GM23248 (cell line): ENCODE measurements around the gene APOBEC3A. TPM values are rescaled to one million over a fixed set of nuclear protein-coding genes. Genes with fewer than 3 reads are reported as not detected.
"Not testable (repeated sequence)": the region's sequence is repeated elsewhere in the genome, so short reads cannot be mapped to it uniquely, and the experiment has no call there.

Experiments
- DNase-seq: peaks from one replicate; pipeline ENCODE4 v3.0.0-alpha.2; 2015
- H2AFZ ChIP-seq: fragments of 200-600 bp; sonication (generic); 2 replicates; pipeline ENCODE4 v1.6.1; 2016; ENCODE audit warnings: antibody characterized with exemption
- H3F3A ChIP-seq: fragments of 200-600 bp; sonication (generic); 2 replicates; pipeline ENCODE4 v1.6.1; 2016; ENCODE audit warnings: mild to moderate bottlenecking, antibody characterized with exemption, mixed run types; ENCODE audit not compliant: insufficient read depth
- H3K27ac ChIP-seq: fragments of 200-600 bp; sonication (generic); 2 replicates; pipeline ENCODE4 v1.5.1; 2016; ENCODE audit warnings: mild to moderate bottlenecking
- H3K27me3 ChIP-seq: fragments of 200-600 bp; sonication (generic); replicated peaks from 2 replicates; pipeline ENCODE4 v1.6.1; 2016; ENCODE audit warnings: mild to moderate bottlenecking; ENCODE audit not compliant: insufficient read depth
- H3K36me3 ChIP-seq: fragments of 200-600 bp; sonication (generic); 2 replicates; pipeline ENCODE4 v1.6.1; 2016; ENCODE audit warnings: low read depth, mild to moderate bottlenecking
- H3K4me1 ChIP-seq: fragments of 200-600 bp; sonication (generic); 2 replicates; pipeline ENCODE4 v1.6.1; 2016; ENCODE audit warnings: mild to moderate bottlenecking; ENCODE audit not compliant: insufficient read depth
- H3K4me2 ChIP-seq: fragments of 200-600 bp; sonication (generic); one replicate; pipeline ENCODE4 v1.6.1; 2016; ENCODE audit warnings: mild to moderate bottlenecking; ENCODE audit not compliant: unreplicated experiment
- H3K4me3 ChIP-seq: fragments of 200-600 bp; sonication (generic); 2 replicates; pipeline ENCODE4 v1.5.1; 2016; ENCODE audit warnings: mild to moderate bottlenecking
- H3K79me2 ChIP-seq: fragments of 200-600 bp; sonication (generic); 2 replicates; pipeline ENCODE4 v1.6.1; 2016; ENCODE audit warnings: mild to moderate bottlenecking; ENCODE audit not compliant: insufficient read depth
- H3K9ac ChIP-seq: fragments of 200-600 bp; sonication (generic); 2 replicates; pipeline ENCODE4 v1.6.1; 2016; ENCODE audit warnings: mild to moderate bottlenecking
- H3K9me2 ChIP-seq: fragments of 200-600 bp; sonication (generic); 2 replicates; pipeline ENCODE4 v1.6.1; 2016; ENCODE audit warnings: mixed run types, mild to moderate bottlenecking, moderate library complexity; ENCODE audit not compliant: insufficient read depth
- H3K9me3 ChIP-seq: fragments of 200-600 bp; sonication (generic); one replicate; pipeline ENCODE4 v1.6.1; 2017; ENCODE audit warnings: low read depth
- H4K20me1 ChIP-seq: fragments of 200-600 bp; sonication (generic); 2 replicates; pipeline ENCODE4 v1.6.0; 2016; ENCODE audit not compliant: insufficient read depth
- EZH2 ChIP-seq: fragments of 200-600 bp; sonication (generic); IDR thresholded peaks from 2 replicates; pipeline ENCODE4 v1.6.1; 2018; ENCODE audit warnings: antibody characterized with exemption, mild to moderate bottlenecking; ENCODE audit not compliant: insufficient read depth, poor library complexity, severe bottlenecking
- EZH2phosphoT487 ChIP-seq: fragments of 200-600 bp; sonication (generic); IDR thresholded peaks from 2 replicates; pipeline ENCODE4 v1.6.1; 2018; ENCODE audit warnings: antibody characterized with exemption, moderate library complexity, mild to moderate bottlenecking, low read depth; ENCODE audit not compliant: insufficient read depth
- WGBS, 2 experiments: methylation state at CpG; one replicate each; pipeline ENCODE4 v1.1.6; 2015 to 2017; ENCODE audit warnings: low lambda C conversion rate in 2 of 2, low coverage in 1 of 2; ENCODE audit errors: missing lambda C conversion rate in 2 of 2; 5-methylcytosine and 5-hydroxymethylcytosine counted together
- in situ Hi-C: fragments of 300-500 bp; cut with MboI; formaldehyde crosslinking; loops from 2 replicates; pipeline ENCODE4 v1.15.0; 2020
- polyA plus RNA-seq: library from polyadenylated mRNA; unstranded; fragments of >200 nt; fragmentation: Nextera tagmentation; extraction: Ambion mirVana; gene quantifications from 2 replicates; pipeline ENCODE4 v1.2.1, GENCODE V29; 2016
- total RNA-seq: library from RNA; depleted of rRNA; stranded (reverse); fragments of >200 nt; shearing (Covaris generic); gene quantifications from 2 replicates; pipeline ENCODE4 v1.2.3, GENCODE V29; 2014

The APOBEC3A gene
- total and polyA plus RNA-seq, 2 experiments from 2014 or later: not detected

- no peak overlapping the region for H3K4me2 ChIP-seq
- H3K27ac ChIP-seq: no peak overlapping the region
- no peaks in the 10 kb centered on the region for H3K9me2 ChIP-seq
- no peak overlapping the region for H3K4me3 ChIP-seq
- no peaks in the 10 kb centered on the region for H3K4me1 ChIP-seq
- H3K9me3 ChIP-seq: no peaks in the 10 kb centered on the region
- DNase-seq: no peak
- no peak overlapping the region for H3K9ac ChIP-seq
- no peaks in the 10 kb centered on the region for H3F3A ChIP-seq
- H3K27me3 ChIP-seq: peaks cover 65% of the 10 kb centered on the region
- TF ChIP-seq EZH2phosphoT487: no peak
- no peaks in the 10 kb centered on the region for H4K20me1 ChIP-seq
- in situ Hi-C loops: no loop called here
- no peaks in the 10 kb centered on the region for H3K79me2 ChIP-seq
- H3K36me3 ChIP-seq: no peaks in the 10 kb centered on the region
- no peak overlapping the region for H2AFZ ChIP-seq
- WGBS, 2 experiments: 33 to 48% methylated on average over 9 of the region's 9 CpGs
Observed at GRCh38 chr22:38943201-38943600, 14.2 kb upstream of the APOBEC3A start.

- Histone ChIP-seq H2AFZ (no peak overlapping the region), H3K4me3 (no peak overlapping the region), H3K9ac (no peak overlapping the region), H3K36me3 (no peaks in the 10 kb centered on the region), H3K4me1 (no peaks in the 10 kb centered on the region), H3K27ac (no peak overlapping the region), H3K9me3 (no peaks in the 10 kb centered on the region), H3K4me2 (no peak overlapping the region), H3K79me2 (no peaks in the 10 kb centered on the region), H4K20me1 (no peaks in the 10 kb centered on the region), H3K9me2 (no peaks in the 10 kb centered on the region), H3F3A (no peaks in the 10 kb centered on the region), H3K27me3 (peaks cover 66% of the 10 kb centered on the region)
- TF ChIP-seq EZH2 (no peak), EZH2phosphoT487 (no peak)
- WGBS, 2 experiments: 43 to 51% methylated on average over 2 to 3 of the region's 3 CpGs
- DNase-seq: no peak
- in situ Hi-C loops: no loop called here
Observed at GRCh38 chr22:38943882-38944281, 13.5 kb upstream of the APOBEC3A start.

- no peak overlapping the region for H3K4me2 ChIP-seq
- no peaks in the 10 kb centered on the region for H3K9me3 ChIP-seq
- no peak overlapping the region for H3K4me3 ChIP-seq
- H3K27ac ChIP-seq: no peak overlapping the region
- H3K36me3 ChIP-seq: no peaks in the 10 kb centered on the region
- no peak for DNase-seq
- no peaks in the 10 kb centered on the region for H3K79me2 ChIP-seq
- H2AFZ ChIP-seq: no peak overlapping the region
- no peaks in the 10 kb centered on the region for H4K20me1 ChIP-seq
- no peaks in the 10 kb centered on the region for H3K9me2 ChIP-seq
- peaks cover 68% of the 10 kb centered on the region for H3K27me3 ChIP-seq
- no peaks in the 10 kb centered on the region for H3F3A ChIP-seq
- in situ Hi-C loops: no loop called here
- 75% methylated on average over 7 of the region's 7 CpGs for WGBS, 2 experiments
- TF ChIP-seq EZH2 (no peak), EZH2phosphoT487 (no peak)
- no peaks in the 10 kb centered on the region for H3K4me1 ChIP-seq
- H3K9ac ChIP-seq: no peak overlapping the region
Observed at GRCh38 chr22:38944653-38945052, 12.8 kb upstream of the APOBEC3A start.

GRCh38 chr22:38945706-38946338 lies 11.6 kb upstream of the APOBEC3A start:
- H2AFZ ChIP-seq, H3K9me3 ChIP-seq, H3K4me1 ChIP-seq, H3K9ac ChIP-seq, H3K9me2 ChIP-seq, H3F3A ChIP-seq, in situ Hi-C loops, H4K20me1 ChIP-seq, H3K4me2 ChIP-seq, H3K27ac ChIP-seq, H3K79me2 ChIP-seq, H3K36me3 ChIP-seq, H3K4me3 ChIP-seq, DNase-seq: not testable (repeated sequence)
- H3K27me3 ChIP-seq: peaks cover 67% of the 10 kb centered on the region

GRCh38 chr22:38946771-38947170 lies 10.6 kb upstream of the APOBEC3A start:
- 63 to 71% methylated on average over 5 to 8 of the region's 8 CpGs for whole genome bisulfite sequencing, 2 experiments
- H3K27me3 ChIP-seq: peaks cover 68% of the 10 kb centered on the region
- in situ Hi-C loops: no loop called here

More at GRCh38 chr22:38946771-38947170, 10.6 kb upstream of the APOBEC3A start:
- H4K20me1 ChIP-seq: no peaks in the 10 kb centered on the region
- H3K9me3 ChIP-seq: no peaks in the 10 kb centered on the region
- H3K9ac ChIP-seq: no peak overlapping the region
- no peak for DNase-seq
- no peaks in the 10 kb centered on the region for H3K79me2 ChIP-seq
- H3K27ac ChIP-seq: no peak overlapping the region
- H3K4me3 ChIP-seq: no peak overlapping the region
- H3K4me1 ChIP-seq: no peaks in the 10 kb centered on the region
- H3F3A ChIP-seq: no peaks in the 10 kb centered on the region
- no peak overlapping the region for H2AFZ ChIP-seq
- H3K4me2 ChIP-seq: no peak overlapping the region
- TF ChIP-seq EZH2 (no peak), EZH2phosphoT487 (no peak)
- no peaks in the 10 kb centered on the region for H3K36me3 ChIP-seq
- no peaks in the 10 kb centered on the region for H3K9me2 ChIP-seq
